OCI-LY7 (cell line): Measurements from ENCODE around the gene PXDN. TPM values are rescaled to one million over a fixed set of nuclear protein-coding genes. Genes with fewer than 3 reads are reported as not detected.

ENCODE experiments used
- BruUV-seq: library from RNA; stranded (reverse); fragments of 400-500 nt; replicated peaks from 2 replicates; lab custom pipeline; 2021; lab: Mats Ljungman, UMichigan
- CTCF ChIA-PET: fragments of 300-600 bp; sonication (Branson Sonifier 250); formaldehyde crosslinking; loops from one replicate; lab custom pipeline; 2022; ENCODE audit warnings: antibody characterized with exemption; ENCODE audit not compliant: unreplicated experiment; lab: Charles Lee
- POLR2A ChIA-PET: fragments of 300-600 bp; sonication (Branson Sonifier 250); formaldehyde crosslinking; loops from one replicate; lab custom pipeline; 2022; ENCODE audit warnings: antibody characterized with exemption; lab: Charles Lee
- DNase-seq: peaks from one replicate; pipeline ENCODE4 v3.0.0-alpha.2; 2015; ENCODE audit warnings: low spot score
- H2AFZ ChIP-seq: fragments of 200-600 bp; sonication (generic), shearing (Covaris generic); 2 replicates; pipeline ENCODE4 v1.6.1; 2014; ENCODE audit warnings: mild to moderate bottlenecking, antibody characterized with exemption, low read length, moderate library complexity
- H3K27ac ChIP-seq: fragments of 200-600 bp; sonication (generic); 2 replicates; pipeline ENCODE4 v1.5.1; 2014; ENCODE audit warnings: mixed run types, low read depth, mild to moderate bottlenecking, moderate library complexity, low read length, inconsistent platforms; ENCODE audit not compliant: poor library complexity, severe bottlenecking
- H3K36me3 ChIP-seq: fragments of 200-600 bp; sonication (generic); 2 replicates; pipeline ENCODE4 v1.6.1; 2014; ENCODE audit warnings: mild to moderate bottlenecking, antibody characterized with exemption, low read length, moderate library complexity, mixed read lengths; ENCODE audit not compliant: insufficient read depth
- H3K4me1 ChIP-seq: fragments of 200-600 bp; sonication (generic); 2 replicates; pipeline ENCODE4 v1.5.1; 2014; ENCODE audit warnings: mild to moderate bottlenecking, low read length; ENCODE audit not compliant: insufficient read depth, poor library complexity, severe bottlenecking
- H3K4me2 ChIP-seq: fragments of 200-600 bp; sonication (generic); 2 replicates; pipeline ENCODE4 v1.6.1; 2014; ENCODE audit warnings: mild to moderate bottlenecking, low read length
- H3K4me3 ChIP-seq: fragments of 200-600 bp; sonication (generic); 2 replicates; pipeline ENCODE4 v1.5.1; 2014; ENCODE audit warnings: mild to moderate bottlenecking, low read depth, low read length; ENCODE audit not compliant: poor library complexity, severe bottlenecking
- H3K79me2 ChIP-seq: fragments of 200-600 bp; sonication (generic); 2 replicates; pipeline ENCODE4 v1.6.1; 2016; ENCODE audit warnings: low read depth, mild to moderate bottlenecking, low read length, moderate library complexity, mixed read lengths; ENCODE audit not compliant: insufficient read depth
- H3K9me2 ChIP-seq: fragments of 200-600 bp; sonication (generic); 2 replicates; pipeline ENCODE4 v1.6.1; 2016; ENCODE audit warnings: mild to moderate bottlenecking, low read length, mixed read lengths; ENCODE audit not compliant: insufficient read depth
- H3K9me3 ChIP-seq: fragments of 200-600 bp; sonication (generic); 2 replicates; pipeline ENCODE4 v1.6.1; 2014; ENCODE audit warnings: mild to moderate bottlenecking, mixed run types, low read length, mixed read lengths
- H4K20me1 ChIP-seq: fragments of 200-600 bp; sonication (generic); 2 replicates; pipeline ENCODE4 v1.6.1; 2014; ENCODE audit warnings: mild to moderate bottlenecking, antibody characterized with exemption, low read length, moderate library complexity, mixed read lengths; ENCODE audit not compliant: insufficient read depth
- CTCF ChIP-seq: fragments of 200-600 bp; sonication (generic); conservative IDR thresholded peaks from 2 replicates; pipeline ENCODE4 v1.5.1; 2014; ENCODE audit warnings: mild to moderate bottlenecking, antibody characterized with exemption, low read length, moderate library complexity, mixed read lengths
- EZH2phosphoT487 ChIP-seq: fragments of 200-600 bp; sonication (generic); IDR thresholded peaks from 2 replicates; pipeline ENCODE4 v1.6.1; 2018; ENCODE audit warnings: low read depth, borderline replicate concordance, mild to moderate bottlenecking, mixed run types, antibody characterized with exemption, low read length, moderate library complexity, mixed read lengths
- intact Hi-C: fragments of 100-400 bp; cut with micrococcal nuclease; formaldehyde crosslinking; loops from one replicate; pipeline ENCODE4 v1.10.0; 2022; ENCODE audit not compliant: unreplicated experiment
- total RNA-seq, 2 experiments: library from RNA; depleted of rRNA in 1 of 2; stranded (reverse); fragments of >200 nt in 1 of 2; shearing (Covaris generic) in 1 of 2; gene quantifications; 2 replicates each; pipeline ENCODE4 v1.2.3, GENCODE V29; 2014 to 2022

The PXDN gene
- total RNA-seq, 2 experiments from 2014 or later: not detected

- no peaks in the 10 kb centered on the region for H3K79me2 ChIP-seq
- no peak overlapping the region for H3K27ac ChIP-seq
- no peaks in the 10 kb centered on the region for H3K9me3 ChIP-seq
- H4K20me1 ChIP-seq: no peaks in the 10 kb centered on the region
- no peaks in the 10 kb centered on the region for H3K9me2 ChIP-seq
- no peak overlapping the region for H3K4me3 ChIP-seq
- ChIA-PET CTCF (no interaction called here), POLR2A (no interaction called here)
- no peaks in the 10 kb centered on the region for H3K36me3 ChIP-seq
- no peak overlapping the region for H3K4me2 ChIP-seq
- DNase-seq: no peak
- no peak for TF ChIP-seq EZH2phosphoT487
- TF ChIP-seq CTCF: 0 out of 2 replicates have a peak, but pooled peaks have one; percentile 13
- no peak overlapping the region for H2AFZ ChIP-seq
- intact Hi-C loops: no loop called here
- no TSS peak for BruUV-seq
- H3K4me1 ChIP-seq: no peaks in the 10 kb centered on the region
Measured at GRCh38 chr2:1588978-1589621, 155.2 kb downstream of the PXDN start.

GRCh38 chr2:1588051-1588977, 156.0 kb downstream of the PXDN start:
- no peak overlapping the region for H2AFZ ChIP-seq

More at GRCh38 chr2:1588051-1588977, 156.0 kb downstream of the PXDN start:
- Histone ChIP-seq H3K4me2 (no peak overlapping the region), H3K9me2 (no peaks in the 10 kb centered on the region), H4K20me1 (no peaks in the 10 kb centered on the region), H3K36me3 (no peaks in the 10 kb centered on the region), H3K4me3 (no peak overlapping the region), H3K9me3 (no peaks in the 10 kb centered on the region), H3K79me2 (no peaks in the 10 kb centered on the region), H3K27ac (no peak overlapping the region), H3K4me1 (no peaks in the 10 kb centered on the region)
- TF ChIP-seq EZH2phosphoT487 (no peak), CTCF (no peak)
- ChIA-PET POLR2A (no interaction called here), CTCF (no interaction called here)
- intact Hi-C loops: no loop called here
- no peak for DNase-seq
- BruUV-seq: no TSS peak
